ENCODE measurements around the gene CDK5RAP2.

- no peak for TF ChIP-seq EZH2phosphoT487 (IDR thresholded peaks at IDR 0.05; ENCODE audit: borderline replicate concordance)
- TF ChIP-seq, protein P1, sequence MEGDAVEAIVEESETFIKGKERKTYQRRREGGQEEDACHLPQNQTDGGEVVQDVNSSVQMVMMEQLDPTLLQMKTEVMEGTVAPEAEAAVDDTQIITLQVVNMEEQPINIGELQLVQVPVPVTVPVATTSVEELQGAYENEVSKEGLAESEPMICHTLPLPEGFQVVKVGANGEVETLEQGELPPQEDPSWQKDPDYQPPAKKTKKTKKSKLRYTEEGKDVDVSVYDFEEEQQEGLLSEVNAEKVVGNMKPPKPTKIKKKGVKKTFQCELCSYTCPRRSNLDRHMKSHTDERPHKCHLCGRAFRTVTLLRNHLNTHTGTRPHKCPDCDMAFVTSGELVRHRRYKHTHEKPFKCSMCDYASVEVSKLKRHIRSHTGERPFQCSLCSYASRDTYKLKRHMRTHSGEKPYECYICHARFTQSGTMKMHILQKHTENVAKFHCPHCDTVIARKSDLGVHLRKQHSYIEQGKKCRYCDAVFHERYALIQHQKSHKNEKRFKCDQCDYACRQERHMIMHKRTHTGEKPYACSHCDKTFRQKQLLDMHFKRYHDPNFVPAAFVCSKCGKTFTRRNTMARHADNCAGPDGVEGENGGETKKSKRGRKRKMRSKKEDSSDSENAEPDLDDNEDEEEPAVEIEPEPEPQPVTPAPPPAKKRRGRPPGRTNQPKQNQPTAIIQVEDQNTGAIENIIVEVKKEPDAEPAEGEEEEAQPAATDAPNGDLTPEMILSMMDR (conservative IDR thresholded peaks at IDR 0.05; ENCODE audit: low read length), result no peak
Measured at GRCh38 chr9:120450916-120451315, 129.1 kb downstream of the CDK5RAP2 start.
